Chondrocyte (in vitro differentiated cells): ENCODE measurements around the gene SHISA9. TPM values are rescaled to one million over a fixed set of nuclear protein-coding genes. Genes with fewer than 3 reads are reported as not detected.

Experiments
- DNase-seq: peaks from one replicate; pipeline ENCODE4 v3.0.0; 2021; ENCODE audit warnings: mixed read lengths, low spot score
- H3K27ac Mint-ChIP-seq: one replicate; pipeline ENCODE4 v1.8.0; 2021; ENCODE audit warnings: mild to moderate bottlenecking, moderate library complexity, mixed read lengths; ENCODE audit not compliant: unreplicated experiment
- H3K27me3 Mint-ChIP-seq: 2 replicates; pipeline ENCODE4 v1.8.0; 2021; ENCODE audit warnings: low read depth, mixed read lengths
- H3K36me3 Mint-ChIP-seq: 2 replicates; pipeline ENCODE4 v1.8.0; 2021; ENCODE audit warnings: low read depth, mixed read lengths
- H3K4me1 Mint-ChIP-seq: 2 replicates; pipeline ENCODE4 v1.8.0; 2021; ENCODE audit warnings: low read depth, mild to moderate bottlenecking, mixed read lengths
- H3K4me3 Mint-ChIP-seq: one replicate; pipeline ENCODE4 v1.8.0; 2021; ENCODE audit warnings: mild to moderate bottlenecking, moderate library complexity, mixed read lengths; ENCODE audit not compliant: unreplicated experiment
- H3K9me3 Mint-ChIP-seq: 2 replicates; pipeline ENCODE4 v1.8.0; 2021; ENCODE audit warnings: low read depth, mixed read lengths
- total RNA-seq: library from RNA; stranded (reverse); gene quantifications from 3 replicates; pipeline ENCODE4 v1.2.1, GENCODE V29; 2021
- TF ChIP-seq, protein P1 (sequence below): fragments of 200-600 bp; sonication (generic); IDR thresholded peaks from 2 replicates; pipeline ENCODE4 v1.5.0; 2021; ENCODE audit warnings: antibody characterized with exemption, mild to moderate bottlenecking, moderate library complexity

SHISA9 gene
- total RNA-seq, 1 donor from 2014 or later: 1.6 TPM

DNA sequence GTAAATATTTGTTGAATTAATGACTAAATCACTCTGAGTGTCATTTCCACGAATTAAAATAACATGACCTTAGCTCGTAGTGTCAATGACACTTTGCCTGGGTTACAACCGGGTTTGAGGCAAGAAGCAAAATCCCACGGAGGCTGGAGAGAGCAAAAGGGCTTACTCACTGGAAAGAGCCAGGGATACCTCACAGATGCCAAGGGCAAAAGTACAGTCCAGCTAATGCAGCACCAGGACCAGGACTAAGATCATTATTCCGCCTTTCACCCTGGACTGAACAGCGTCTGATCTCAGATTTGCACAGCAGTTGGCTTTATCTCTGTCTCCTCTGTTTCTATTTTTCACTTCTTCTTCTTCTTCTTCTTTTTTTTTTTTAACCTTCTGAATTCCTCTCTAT, 175.5 kb downstream of the SHISA9 start:
- no peaks in the 10 kb centered on the region for H3K27me3 Mint-ChIP-seq
- TF ChIP-seq, protein P1, sequence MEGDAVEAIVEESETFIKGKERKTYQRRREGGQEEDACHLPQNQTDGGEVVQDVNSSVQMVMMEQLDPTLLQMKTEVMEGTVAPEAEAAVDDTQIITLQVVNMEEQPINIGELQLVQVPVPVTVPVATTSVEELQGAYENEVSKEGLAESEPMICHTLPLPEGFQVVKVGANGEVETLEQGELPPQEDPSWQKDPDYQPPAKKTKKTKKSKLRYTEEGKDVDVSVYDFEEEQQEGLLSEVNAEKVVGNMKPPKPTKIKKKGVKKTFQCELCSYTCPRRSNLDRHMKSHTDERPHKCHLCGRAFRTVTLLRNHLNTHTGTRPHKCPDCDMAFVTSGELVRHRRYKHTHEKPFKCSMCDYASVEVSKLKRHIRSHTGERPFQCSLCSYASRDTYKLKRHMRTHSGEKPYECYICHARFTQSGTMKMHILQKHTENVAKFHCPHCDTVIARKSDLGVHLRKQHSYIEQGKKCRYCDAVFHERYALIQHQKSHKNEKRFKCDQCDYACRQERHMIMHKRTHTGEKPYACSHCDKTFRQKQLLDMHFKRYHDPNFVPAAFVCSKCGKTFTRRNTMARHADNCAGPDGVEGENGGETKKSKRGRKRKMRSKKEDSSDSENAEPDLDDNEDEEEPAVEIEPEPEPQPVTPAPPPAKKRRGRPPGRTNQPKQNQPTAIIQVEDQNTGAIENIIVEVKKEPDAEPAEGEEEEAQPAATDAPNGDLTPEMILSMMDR: no peak
- no peak overlapping the region for H3K4me3 Mint-ChIP-seq
- peaks cover 5% of the 10 kb centered on the region for H3K9me3 Mint-ChIP-seq
- no peak for DNase-seq
- H3K36me3 Mint-ChIP-seq: no peaks in the 10 kb centered on the region
- no peak overlapping the region for H3K27ac Mint-ChIP-seq
- H3K4me1 Mint-ChIP-seq: no peaks in the 10 kb centered on the region

GRCh38 chr16:13077816-13078215, 176.4 kb downstream of the SHISA9 start:
- Mint-ChIP-seq H3K9me3 (peaks cover 5% of the 10 kb centered on the region), H3K36me3 (no peaks in the 10 kb centered on the region), H3K27me3 (no peaks in the 10 kb centered on the region), H3K4me1 (no peaks in the 10 kb centered on the region), H3K4me3 (no peak overlapping the region), H3K27ac (no peak overlapping the region)
- DNase-seq: no peak
- TF ChIP-seq, protein P1: no peak

GRCh38 chr16:13080531-13080930, 179.1 kb downstream of the SHISA9 start:
- H3K4me1 Mint-ChIP-seq: no peaks in the 10 kb centered on the region
- H3K27ac Mint-ChIP-seq: no peak overlapping the region
- H3K27me3 Mint-ChIP-seq: no peaks in the 10 kb centered on the region
- H3K9me3 Mint-ChIP-seq: peaks cover 17% of the 10 kb centered on the region
- H3K36me3 Mint-ChIP-seq: no peaks in the 10 kb centered on the region
- TF ChIP-seq, protein P1: no peak
- no peak for DNase-seq
- H3K4me3 Mint-ChIP-seq: no peak overlapping the region

DNA sequence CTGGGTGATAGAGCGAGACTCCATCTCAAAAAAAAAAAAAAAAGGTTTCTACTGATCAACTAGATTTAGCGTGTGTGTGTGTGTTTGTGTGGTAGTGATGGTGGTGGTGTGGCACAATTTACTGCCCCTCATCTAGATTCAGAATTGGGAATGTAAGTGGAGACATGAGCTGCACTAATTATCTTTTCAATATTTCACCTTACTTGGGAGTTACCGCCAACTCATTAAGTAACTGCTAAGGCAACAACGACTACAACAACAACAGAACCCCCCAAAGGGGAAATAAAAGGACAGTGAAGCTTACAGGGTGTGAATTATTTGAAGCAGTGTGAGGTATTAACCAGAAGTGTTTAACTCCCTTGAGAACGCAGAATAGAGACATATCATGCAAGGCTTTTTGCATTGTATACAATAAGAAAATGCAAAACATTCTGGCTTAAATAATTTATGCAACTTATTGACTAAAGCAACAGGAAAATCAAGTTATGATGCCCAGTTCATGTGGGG, 180.5 kb downstream of the SHISA9 start:
- Mint-ChIP-seq H3K9me3 (peaks cover 21% of the 10 kb centered on the region), H3K4me1 (no peaks in the 10 kb centered on the region), H3K27me3 (no peaks in the 10 kb centered on the region), H3K4me3 (no peak overlapping the region), H3K27ac (no peak overlapping the region), H3K36me3 (no peaks in the 10 kb centered on the region)
- TF ChIP-seq, protein P1: no peak
- DNase-seq: no peak

DNA sequence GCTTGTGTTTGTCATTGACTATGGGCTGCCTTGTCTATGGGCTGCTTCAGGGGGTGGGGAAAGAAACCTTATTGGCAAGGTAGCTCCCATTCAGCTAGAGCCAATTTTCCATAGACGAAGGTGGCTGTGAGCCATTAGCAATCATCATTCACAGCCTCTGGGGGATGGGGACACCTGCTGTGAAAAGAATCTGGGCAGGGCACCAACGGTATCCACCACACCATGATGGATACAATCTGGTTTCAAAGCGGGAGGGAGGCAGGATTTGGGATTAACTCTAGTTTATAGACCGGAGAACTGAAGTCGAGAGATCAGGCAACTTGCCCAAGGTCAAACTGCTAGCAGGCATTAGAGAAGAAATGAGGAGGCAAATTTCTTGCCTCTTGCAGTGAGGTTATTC, 182.3 kb downstream of the SHISA9 start:
- no peak for DNase-seq
- Mint-ChIP-seq H3K27me3 (no peaks in the 10 kb centered on the region), H3K4me3 (no peak overlapping the region), H3K27ac (no peak overlapping the region), H3K9me3 (peaks cover 24% of the 10 kb centered on the region), H3K4me1 (no peaks in the 10 kb centered on the region), H3K36me3 (no peaks in the 10 kb centered on the region)
- TF ChIP-seq, protein P1: no peak
